GM12878 (cell line): ENCODE results near the gene MRPS21. TPM values are rescaled to one million over a fixed set of nuclear protein-coding genes. Genes with fewer than 3 reads are reported as not detected.
A peak's percentile ranks its signal among the peaks of the same experiment; 100 is the strongest.

Experiments used
- ATF2 ChIP-seq: IDR thresholded peaks from 2 replicates; pipeline ENCODE4 v1.6.1; 2012; ENCODE audit warnings: low read length, inconsistent platforms
- CEBPZ ChIP-seq: fragments of 150-350 bp; IDR thresholded peaks from 2 replicates; pipeline ENCODE4 v1.6.1; 2016; ENCODE audit warnings: low read depth, low read length
- E2F4 ChIP-seq: IDR thresholded peaks from 2 replicates; pipeline ENCODE4 v1.6.1; 2012; ENCODE audit warnings: low read depth, low read length, improper control_type of control experiment
- EGR1 ChIP-seq, 2 experiments: IDR thresholded peaks; 1 replicate in 1 of 2; 2 replicates in 1 of 2; pipeline ENCODE4 v1.6.1; 2011 to 2012; ENCODE audit warnings: low read depth in 2 of 2, low read length in 2 of 2, borderline replicate concordance in 1 of 2, mild to moderate bottlenecking in 1 of 2, moderate library complexity in 1 of 2
- HCFC1 ChIP-seq: fragments of 150-350 bp; IDR thresholded peaks from 2 replicates; pipeline ENCODE4 v1.6.1; 2014; ENCODE audit warnings: low read length
- KLF5 ChIP-seq: fragments of 450-650 bp; IDR thresholded peaks from 2 replicates; pipeline ENCODE4 v1.6.1; 2014; ENCODE audit warnings: mild to moderate bottlenecking; ENCODE audit not compliant: partially characterized antibody
- RBBP5 ChIP-seq: fragments of 200-600 bp; sonication (generic); conservative IDR thresholded peaks from 2 replicates; pipeline ENCODE4 v1.6.1; 2016
- SIX5 ChIP-seq: IDR thresholded peaks from 2 replicates; pipeline ENCODE4 v1.6.1; 2011; ENCODE audit warnings: mild to moderate bottlenecking, low read depth, low read length, moderate library complexity; ENCODE audit not compliant: severe bottlenecking
- YY1 ChIP-seq: IDR thresholded peaks from 2 replicates; pipeline ENCODE4 v1.6.1; 2011; ENCODE audit warnings: low read depth, mild to moderate bottlenecking, low read length
- polyA plus RNA-seq, 11 experiments: library from polyadenylated mRNA; depleted of rRNA in 4 of 11; unstranded in 6 of 11; stranded (reverse) in 5 of 11; fragments of >200 nt; fragmentation: Nextera tagmentation in 4 of 11; fragmentation: Illumina TruSeq in 1 of 11; extraction: Ambion mirVana in 4 of 11; extraction: Trizol in 1 of 11; gene quantifications; 1 replicate in 1 of 11; 2 replicates in 10 of 11; pipeline versions ENCODE4 v1.2.1 to v1.2.3, GENCODE V29; 2011 to 2016; ENCODE audit warnings: inconsistent platforms in 2 of 11, missing spikeins in 2 of 11, low read depth in 1 of 11
- total RNA-seq, 4 experiments: library from RNA; depleted of rRNA in 3 of 4; stranded (reverse); fragments of >200 nt in 3 of 4; fragmentation: Illumina TruSeq in 1 of 4; extraction: Trizol in 1 of 4; gene quantifications; 2 replicates each; pipeline versions ENCODE4 v1.2.1 to v1.2.3, GENCODE V29; 2013 to 2021

Gene MRPS21
- total and polyA plus RNA-seq, 10 of the 15 experiments (the other 5 are each of a cell fraction or from before 2014, with no cell fraction given): 69.4 to 275 (median 103) TPM

- TF ChIP-seq CEBPZ (no peak), HCFC1 (no peak), ATF2 (no peak), EGR1 (IDR thresholded peaks at IDR 0.05; ENCODE audit: borderline replicate concordance in 1 of 2, low read depth in 2 of 2, low read length in 2 of 2) (no peak), KLF5 (no peak), RBBP5 (no peak), E2F4 (no peak), SIX5 (no peak), YY1 (peak; percentile 29; the same call in 1 of the 2 replicates)
Observed at GRCh38 chr1:150281221-150281757, 12.4 kb upstream of the MRPS21 start (continued).
